Measurements from ENCODE around the gene CADPS2.

CADPS2 gene

GRCh38 chr7:122914812-122915211 is 28.6 kb upstream of the CADPS2 start:
- H3K4me1 ChIP-seq (ENCODE audit: insufficient read depth, low read length, poor library complexity, severe bottlenecking), result no peaks in the 10 kb centered on the region
- H3K9ac ChIP-seq (ENCODE audit: low read depth, low read length, poor library complexity, severe bottlenecking), result no peak overlapping the region
- no peak for TF ChIP-seq EZH2phosphoT487 (IDR thresholded peaks at IDR 0.05; ENCODE audit: borderline replicate concordance)
- no peak for TF ChIP-seq CTCF (conservative IDR thresholded peaks at IDR 0.05; ENCODE audit: low read length)
- H3K4me3 ChIP-seq (ENCODE audit: low read length, poor library complexity, severe bottlenecking), result no peak overlapping the region
- no peaks in the 10 kb centered on the region for H3K9me2 ChIP-seq (replicated peaks; ENCODE audit: low read depth, low read length)
- H3K4me2 ChIP-seq (ENCODE audit: low read depth, low read length, poor library complexity, severe bottlenecking), result no peak overlapping the region
- no peaks in the 10 kb centered on the region for H3K9me3 ChIP-seq (ENCODE audit: insufficient read depth, low read depth, low read length)
- H3K27me3 ChIP-seq (ENCODE audit: insufficient read depth, low read length, poor library complexity, severe bottlenecking), result no peaks in the 10 kb centered on the region
- no peaks in the 10 kb centered on the region for H3F3A ChIP-seq (ENCODE audit: low read depth)
- no peaks in the 10 kb centered on the region for H3K79me2 ChIP-seq (ENCODE audit: insufficient read depth, low read length)
- H3K36me3 ChIP-seq (ENCODE audit: insufficient read depth, low read length), result no peaks in the 10 kb centered on the region
- no peak overlapping the region for H2AFZ ChIP-seq (ENCODE audit: low read length)
- H4K20me1 ChIP-seq (ENCODE audit: insufficient read depth, low read length, poor library complexity, severe bottlenecking), result no peaks in the 10 kb centered on the region

- Histone ChIP-seq H3K9me3 (ENCODE audit: insufficient read depth, low read depth, low read length) (no peaks in the 10 kb centered on the region), H2AFZ (ENCODE audit: low read length) (no peak overlapping the region), H3K79me2 (ENCODE audit: insufficient read depth, low read length) (no peaks in the 10 kb centered on the region), H3K27me3 (ENCODE audit: insufficient read depth, low read length, poor library complexity, severe bottlenecking) (no peaks in the 10 kb centered on the region), H3K4me1 (ENCODE audit: insufficient read depth, low read length, poor library complexity, severe bottlenecking) (no peaks in the 10 kb centered on the region), H3K4me3 (ENCODE audit: low read length, poor library complexity, severe bottlenecking) (no peak overlapping the region), H3K36me3 (ENCODE audit: insufficient read depth, low read length) (no peaks in the 10 kb centered on the region), H3F3A (ENCODE audit: low read depth) (no peaks in the 10 kb centered on the region), H3K4me2 (ENCODE audit: low read depth, low read length, poor library complexity, severe bottlenecking) (no peak overlapping the region), H4K20me1 (ENCODE audit: insufficient read depth, low read length, poor library complexity, severe bottlenecking) (no peaks in the 10 kb centered on the region), H3K9me2 (replicated peaks; ENCODE audit: low read depth, low read length) (no peaks in the 10 kb centered on the region), H3K9ac (ENCODE audit: low read depth, low read length, poor library complexity, severe bottlenecking) (no peak overlapping the region)
- TF ChIP-seq CTCF (conservative IDR thresholded peaks at IDR 0.05; ENCODE audit: low read length) (no peak), EZH2phosphoT487 (IDR thresholded peaks at IDR 0.05; ENCODE audit: borderline replicate concordance) (no peak)
Observed at GRCh38 chr7:122913608-122914007, 27.3 kb upstream of the CADPS2 start.

GRCh38 chr7:122902751-122903495 is 16.7 kb upstream of the CADPS2 start:
- Histone ChIP-seq H3K9me3 (ENCODE audit: insufficient read depth, low read depth, low read length) (no peaks in the 10 kb centered on the region), H2AFZ (ENCODE audit: low read length) (no peak overlapping the region), H3K9ac (ENCODE audit: low read depth, low read length, poor library complexity, severe bottlenecking) (no peak overlapping the region), H3K27me3 (ENCODE audit: insufficient read depth, low read length, poor library complexity, severe bottlenecking) (no peaks in the 10 kb centered on the region), H3K36me3 (ENCODE audit: insufficient read depth, low read length) (no peaks in the 10 kb centered on the region), H3K4me2 (ENCODE audit: low read depth, low read length, poor library complexity, severe bottlenecking) (no peak overlapping the region), H3K79me2 (ENCODE audit: insufficient read depth, low read length) (no peaks in the 10 kb centered on the region), H4K20me1 (ENCODE audit: insufficient read depth, low read length, poor library complexity, severe bottlenecking) (no peaks in the 10 kb centered on the region), H3K9me2 (replicated peaks; ENCODE audit: low read depth, low read length) (no peaks in the 10 kb centered on the region), H3K4me3 (ENCODE audit: low read length, poor library complexity, severe bottlenecking) (no peak overlapping the region), H3F3A (ENCODE audit: low read depth) (no peaks in the 10 kb centered on the region), H3K4me1 (ENCODE audit: insufficient read depth, low read length, poor library complexity, severe bottlenecking) (no peaks in the 10 kb centered on the region)
- TF ChIP-seq CTCF (conservative IDR thresholded peaks at IDR 0.05; ENCODE audit: low read length), result no peak
- TF ChIP-seq EZH2phosphoT487 (IDR thresholded peaks at IDR 0.05; ENCODE audit: borderline replicate concordance), result no peak

Measured in Loucy (cell line).